Measurements from ENCODE around the gene ERN2.
A peak's percentile ranks its signal among the peaks of the same experiment; 100 is the strongest.

ERN2 gene

GRCh38 chr16:23640931-23641765 is 71.9 kb downstream of the ERN2 start, which contains the start of the genes DCTN5 and PALB2:
Gene DCTN5, plus strand, starts transcription at chr16:23641466. Its CDS starts 77 bp downstream, at chr16:23641543.
Gene PALB2, minus strand, starts transcription at chr16:23641310. Its CDS starts 153 bp downstream, at chr16:23641157.
- DNase-seq (ENCODE audit: low read depth, low spot score), result peak; percentile 94

- DNase-seq (ENCODE audit: low read depth, low spot score), result no peak
Measured at GRCh38 chr16:23640615-23640930, 72.4 kb downstream of the ERN2 start.

All from ELF-1 (cell line).